ENCODE results near the gene TBX3. TPM values are rescaled to one million over a fixed set of nuclear protein-coding genes. Genes with fewer than 3 reads are reported as not detected.

Gene TBX3
- total and polyA plus RNA-seq, 10 of the 15 experiments (the other 5 are each of a cell fraction or from before 2014, with no cell fraction given) = 0.04 to 0.28 (median 0.08) TPM; not detected in 7

- Histone ChIP-seq H3K9me3 (replicated peaks; ENCODE audit: control insufficient read depth, insufficient read depth, low read length) (no peaks in the 10 kb centered on the region), H3K36me3 (ENCODE audit: control insufficient read depth in 2 of 2, insufficient read depth in 2 of 2, low read length in 1 of 2) (no peaks in the 10 kb centered on the region), H3K27me3 (replicated peaks in 1 of 2; ENCODE audit: control insufficient read depth in 2 of 2, insufficient read depth in 2 of 2, low read length in 1 of 2) (no peaks in the 10 kb centered on the region; a peak in 1 of 4 replicates), H3K4me1 (ENCODE audit: control insufficient read depth, insufficient read depth, low read length) (no peaks in the 10 kb centered on the region), H4K20me1 (ENCODE audit: control insufficient read depth, insufficient read depth) (no peaks in the 10 kb centered on the region), H3K9ac (ENCODE audit: control insufficient read depth, insufficient read depth, low read length) (no peak overlapping the region), H3K4me2 (ENCODE audit: control insufficient read depth, insufficient read depth) (no peak overlapping the region), H3K79me2 (ENCODE audit: control insufficient read depth, insufficient read depth, low read length) (no peaks in the 10 kb centered on the region), H2AFZ (ENCODE audit: control insufficient read depth, low read depth, low read length) (no peak overlapping the region), H3K4me3 (no peak overlapping the region), H3K27ac (ENCODE audit: control insufficient read depth, insufficient read depth) (no peak overlapping the region)
- DNase-seq (ENCODE audit: low read depth, low spot score) = no peak
- intact Hi-C loops (cut with micrococcal nuclease; ENCODE audit: unreplicated experiment) (loop anchor here (10.0 kb wide), 1 partner anchor 672 kb away; no protein-coding TSS in a partner anchor), in situ Hi-C loops (cut with MboI) (no loop called here)
- POLR2A ChIA-PET = no interaction called here
- WGBS (ENCODE audit: insufficient coverage, insufficient replicate concordance, low lambda C conversion rate, missing lambda C conversion rate) = 38% methylated on average over 8 of the region's 8 CpGs
- TF ChIP-seq SREBF2 (IDR thresholded peaks at IDR 0.05; ENCODE audit: low read length) (no peak), MXI1 (IDR thresholded peaks at IDR 0.05; ENCODE audit: low read depth, low read length) (no peak), SPI1 (IDR thresholded peaks at IDR 0.05; ENCODE audit: borderline replicate concordance, insufficient read depth, low read depth, low read length) (no peak), RELB (IDR thresholded peaks at IDR 0.05; ENCODE audit: low read depth) (no peak), PML (IDR thresholded peaks at IDR 0.05; ENCODE audit: low read length) (no peak), GATAD2B (conservative IDR thresholded peaks at IDR 0.05; ENCODE audit: low read depth) (no peak), ZBTB4 (CRISPR knock-in tag; IDR thresholded peaks at IDR 0.05) (no peak), RB1 (IDR thresholded peaks at IDR 0.05; ENCODE audit: borderline replicate concordance) (no peak), E2F8 (IDR thresholded peaks at IDR 0.05; ENCODE audit: low read depth, partially characterized antibody) (no peak), NRF1 (conservative IDR thresholded peaks at IDR 0.05; ENCODE audit: low read depth, low read length) (no peak)
- SMC1A ChIA-PET (ENCODE audit: uncharacterized antibody, unreplicated experiment) = no interaction called here
- RAD21 ChIA-PET (ENCODE audit: unreplicated experiment) = no interaction called here
- CTCF ChIA-PET = interaction anchor here (1.6 kb wide), 1 partner anchor 677 kb away, joined by 3 read pairs; no protein-coding TSS in a partner anchor
- ATAC-seq = no peak
- no peak for FAIRE-seq
- no TSS peak for BruUV-seq (replicated peaks)
These were observed 26.9 kb downstream of the TBX3 start for GRCh38 chr12:114656906-114657596.
